ENCODE data around the gene RMDN3.

RMDN3 gene

GRCh38 chr15:40772014-40772413 is 17.0 kb upstream of the RMDN3 start:
- DNase-seq, result no peak

GRCh38 chr15:40771242-40771641 is 16.2 kb upstream of the RMDN3 start:
- no peak for DNase-seq

- DNase-seq, result no peak
These were observed 15.2 kb upstream of the RMDN3 start for GRCh38 chr15:40770147-40770721.

- peak; percentile 34 for DNase-seq
These were observed 14.5 kb upstream of the RMDN3 start, which contains the start of gene C15orf62 for GRCh38 chr15:40769274-40770146. Gene C15orf62, plus strand, starts transcription at chr15:40769980. Its CDS starts 516 bp downstream, at chr15:40770496.

GRCh38 chr15:40768521-40769273 is 13.6 kb upstream of the RMDN3 start:
- DNase-seq, result no peak

- DNase-seq, result no peak
These were observed 12.9 kb upstream of the RMDN3 start for GRCh38 chr15:40767838-40768500.

GRCh38 chr15:40766906-40767837 is 12.1 kb upstream of the RMDN3 start:
- no peak for DNase-seq

- no peak for DNase-seq
These were observed 11.3 kb upstream of the RMDN3 start for GRCh38 chr15:40766194-40766815.

- DNase-seq, result no peak
These were observed 9.6 kb upstream of the RMDN3 start for GRCh38 chr15:40764629-40765103.

- peak; percentile 74 for DNase-seq
These were observed 9.0 kb upstream of the RMDN3 start, which contains the start of gene GCHFR for GRCh38 chr15:40763801-40764628. Gene GCHFR, plus strand, starts transcription at chr15:40764068. Its CDS starts 113 bp downstream, at chr15:40764181.

GRCh38 chr15:40762919-40763800 is 8.1 kb upstream of the RMDN3 start:
- DNase-seq, result peak; percentile 41

- DNase-seq, result no peak
These were observed 4.9 kb upstream of the RMDN3 start for GRCh38 chr15:40759961-40760360.

- DNase-seq, result no peak
These were observed 1.9 kb upstream of the RMDN3 start for GRCh38 chr15:40756938-40757337.

GRCh38 chr15:40755812-40756208 is 756 bp upstream of the RMDN3 start:
- no peak for DNase-seq

- DNase-seq, result peak; percentile 33
These were observed 526 bp downstream of the RMDN3 start for GRCh38 chr15:40754574-40754882.

GRCh38 chr15:40751745-40752144 is 3.3 kb downstream of the RMDN3 start:
- DNase-seq, result no peak

- DNase-seq, result no peak
These were observed 4.2 kb downstream of the RMDN3 start for GRCh38 chr15:40750885-40751284.

GRCh38 chr15:40749151-40749630 is 5.9 kb downstream of the RMDN3 start:
- no peak for DNase-seq
